Measurements from ENCODE around the gene EGFL8.
"Not testable (repeated sequence)": the region's sequence is repeated elsewhere in the genome, so short reads cannot be mapped to it uniquely, and the experiment has no call there.

The EGFL8 gene

DNA sequence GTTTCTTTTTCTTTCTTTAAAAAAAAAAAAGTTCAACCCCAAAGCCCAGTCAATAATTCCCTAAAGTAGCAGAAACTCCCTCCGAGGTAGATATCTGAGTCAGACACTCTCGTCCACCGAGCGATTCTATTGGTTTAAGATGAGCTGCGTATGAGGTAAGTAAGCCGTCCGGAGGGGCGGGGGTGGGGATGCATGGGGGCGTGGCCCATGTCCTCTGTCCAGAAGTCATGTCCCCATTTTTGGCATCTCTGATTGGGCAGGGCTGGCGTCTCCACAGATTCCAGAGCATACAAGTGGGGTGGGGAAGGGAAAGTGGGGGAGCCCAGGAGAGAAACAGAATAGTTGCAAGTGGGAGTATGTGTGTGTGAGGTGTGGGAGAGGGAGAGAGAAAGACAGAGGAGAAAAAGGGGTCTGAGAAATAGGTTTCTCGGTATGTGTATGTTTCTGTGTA, 21.3 kb downstream of the EGFL8 start:
- peak; percentile 90 for DNase-seq

DNA sequence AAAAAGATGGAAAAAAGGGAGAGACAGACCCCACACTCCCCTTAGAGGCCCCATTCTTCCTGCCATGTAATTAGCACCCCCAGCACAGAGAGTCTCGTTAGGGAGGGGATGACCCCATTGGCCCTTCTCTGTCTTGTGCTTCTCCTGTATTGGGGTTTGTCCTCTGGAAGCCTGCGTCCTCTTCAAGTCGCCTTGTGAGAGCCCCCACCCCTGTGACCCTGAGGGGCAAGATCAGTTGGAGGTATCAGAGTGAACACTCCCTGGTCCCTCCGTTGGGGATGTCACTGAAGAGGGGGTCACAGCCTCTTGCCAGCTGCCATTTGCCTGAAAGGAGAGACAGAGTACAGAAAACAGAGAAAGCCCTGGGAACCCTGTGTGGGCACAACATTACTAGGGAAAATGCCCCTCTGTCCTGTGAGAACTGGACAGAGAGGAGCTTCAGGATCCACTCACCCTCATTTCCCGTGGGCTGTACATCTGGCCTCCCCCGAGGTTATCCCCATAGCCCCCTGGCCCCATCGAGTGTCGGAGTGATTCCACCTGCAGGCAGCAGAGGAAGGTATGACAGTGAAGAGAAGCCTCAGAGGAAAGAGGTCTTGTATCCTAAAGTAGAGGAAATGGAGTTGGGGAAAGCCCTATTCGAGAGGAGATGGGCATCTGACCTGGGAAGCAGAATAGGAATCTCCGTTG, 21.9 kb downstream of the EGFL8 start:
- not testable (repeated sequence) for DNase-seq

DNA sequence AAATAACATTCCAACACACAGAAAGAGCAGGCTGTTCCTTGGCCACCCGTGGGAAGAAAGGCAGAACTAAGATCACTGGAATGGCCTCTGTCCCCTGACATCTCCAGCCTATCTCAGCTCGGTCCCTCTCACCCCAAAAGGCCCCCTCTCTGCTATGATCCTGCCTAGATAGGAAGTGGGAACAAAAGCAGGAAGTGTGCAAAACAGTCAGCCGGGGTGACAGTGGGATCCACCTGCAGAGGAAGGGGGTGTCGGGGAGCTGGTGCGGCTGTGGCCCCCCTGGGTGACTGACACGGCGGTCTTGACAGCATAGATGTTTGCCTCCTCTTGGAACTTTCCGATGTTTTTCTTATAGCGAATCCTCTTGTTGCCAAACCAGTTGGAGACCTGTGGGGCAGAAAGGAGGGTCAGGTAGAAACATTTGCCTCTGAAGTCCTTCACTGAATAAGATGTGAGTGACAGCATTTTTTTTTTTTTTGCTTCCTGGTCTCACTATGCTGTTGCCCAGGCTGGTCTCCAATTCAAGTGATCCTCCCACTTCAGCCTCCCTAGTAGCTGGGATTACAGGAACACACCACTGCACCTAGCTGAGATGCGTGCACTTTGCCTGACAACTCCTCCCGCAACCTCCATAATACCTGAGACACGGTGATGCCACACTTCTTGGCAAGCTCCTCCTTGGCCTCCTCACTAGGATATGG, 22.8 kb downstream of the EGFL8 start:
- DNase-seq = no peak

DNA sequence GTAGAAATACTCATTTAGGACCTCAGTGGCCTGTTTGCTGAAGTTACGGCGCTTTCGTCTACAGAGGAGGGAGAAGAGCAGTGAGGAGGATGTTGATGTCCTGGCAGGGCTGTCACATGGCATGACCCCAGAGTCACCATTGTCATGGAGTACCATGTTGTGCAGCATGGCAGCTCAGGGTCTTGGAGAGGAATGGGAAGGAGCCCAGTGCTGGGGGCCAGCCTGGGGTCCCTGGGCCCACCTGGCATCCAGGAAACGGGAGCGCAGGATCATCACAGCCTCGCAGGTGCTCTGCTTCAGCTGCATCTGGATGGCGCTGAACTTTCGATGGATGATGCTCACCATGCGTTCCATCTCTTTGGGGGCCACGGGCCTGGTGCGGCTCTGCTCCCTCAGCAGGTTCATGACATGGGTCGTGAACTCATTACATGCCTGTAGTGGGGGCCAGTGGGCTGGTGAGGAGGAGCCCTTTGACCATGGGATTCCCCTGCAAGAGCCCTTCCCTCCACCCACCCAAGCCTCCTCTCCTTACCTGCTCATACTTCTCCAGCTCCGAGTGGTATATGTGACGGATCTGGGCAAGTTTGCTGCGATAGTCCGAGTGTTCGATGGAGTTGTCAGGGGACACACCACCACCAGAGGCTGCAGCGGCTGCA, 23.5 kb downstream of the EGFL8 start:
- not testable (repeated sequence) for DNase-seq

DNA sequence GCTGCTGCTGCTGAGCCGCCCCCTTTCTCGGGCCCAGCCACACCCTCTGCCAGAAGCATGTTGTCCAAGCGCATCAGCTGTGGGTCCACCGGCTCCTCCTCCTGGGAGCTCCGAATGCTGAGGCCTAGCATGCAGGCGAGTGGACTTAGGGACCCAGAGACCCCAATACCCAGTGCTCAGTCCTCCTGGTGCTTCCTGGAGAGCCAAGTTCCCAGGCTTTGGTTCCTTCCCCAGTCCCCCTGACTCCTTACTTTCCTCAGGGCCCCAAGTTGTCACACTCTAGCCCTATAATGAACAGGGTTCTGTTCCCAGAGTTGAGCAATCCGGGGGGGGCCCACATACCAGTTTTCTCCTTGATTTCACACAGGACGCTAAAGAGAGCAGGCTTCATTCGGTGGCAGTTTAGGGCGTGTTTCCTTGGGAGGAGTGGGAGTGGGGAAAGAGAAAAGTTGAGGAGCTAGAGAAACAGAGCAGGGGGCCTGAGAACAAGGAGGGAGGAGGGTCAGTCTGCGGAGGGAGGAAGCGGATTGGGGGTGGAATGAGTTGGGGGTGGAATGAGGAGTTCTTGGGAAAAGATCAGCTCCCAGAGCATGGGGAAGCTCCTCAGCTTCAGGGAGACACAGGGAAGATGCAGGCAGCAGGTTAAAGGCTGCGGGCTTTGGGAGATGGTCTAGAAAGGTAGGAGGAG, 24.1 kb downstream of the EGFL8 start:
- DNase-seq = no peak

DNA sequence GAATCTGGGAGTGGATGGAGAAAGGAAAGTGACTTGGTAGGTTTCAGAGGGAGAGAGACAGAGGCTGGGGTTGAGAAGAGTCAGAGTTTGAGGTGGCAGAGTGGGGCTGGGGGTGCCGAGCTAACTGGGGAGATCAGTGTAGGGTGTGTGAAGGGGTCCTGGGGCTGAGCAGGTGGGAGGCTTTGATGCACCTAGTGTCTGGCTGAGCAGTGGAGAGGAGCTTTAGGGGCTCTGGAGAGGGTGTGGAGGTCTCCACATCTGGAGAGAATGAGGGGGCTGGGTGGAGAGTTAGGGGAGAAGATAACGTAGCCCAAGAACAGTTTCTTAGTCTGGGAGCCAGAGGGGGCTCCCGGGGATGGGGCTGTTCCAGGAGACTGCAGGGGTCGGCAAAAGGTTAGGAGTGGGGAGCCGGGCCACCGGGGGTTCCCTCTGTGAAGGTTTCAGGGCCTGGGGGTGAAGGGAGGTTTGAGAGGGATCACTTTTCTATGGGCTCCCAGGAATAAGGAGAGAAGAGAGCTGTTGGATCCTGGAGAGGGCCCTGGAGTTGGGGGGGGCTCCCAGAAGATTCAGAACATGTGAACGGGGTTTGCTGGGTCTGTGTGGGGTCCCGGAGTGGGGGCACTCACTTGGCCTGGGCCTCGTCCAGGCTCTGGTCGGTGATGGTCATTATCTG, 24.8 kb downstream of the EGFL8 start:
- no peak for DNase-seq

DNA sequence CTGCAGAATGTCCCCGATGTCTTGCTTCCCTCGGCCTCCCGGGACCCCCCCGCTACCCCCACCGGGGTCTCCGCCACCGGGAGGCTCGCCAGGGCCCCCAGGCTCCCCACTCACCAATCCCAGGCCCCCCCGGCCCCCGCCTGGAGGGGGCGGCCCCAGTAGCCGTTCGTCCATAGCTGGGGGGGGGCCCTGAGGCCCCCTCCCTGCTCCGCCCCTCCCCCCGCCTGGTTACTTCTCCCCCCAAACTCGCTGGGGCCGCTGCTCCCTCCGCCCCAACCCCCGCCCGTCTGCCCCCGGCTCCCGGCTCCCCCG, 25.3 kb downstream of the EGFL8 start:
- no peak for DNase-seq

DNA sequence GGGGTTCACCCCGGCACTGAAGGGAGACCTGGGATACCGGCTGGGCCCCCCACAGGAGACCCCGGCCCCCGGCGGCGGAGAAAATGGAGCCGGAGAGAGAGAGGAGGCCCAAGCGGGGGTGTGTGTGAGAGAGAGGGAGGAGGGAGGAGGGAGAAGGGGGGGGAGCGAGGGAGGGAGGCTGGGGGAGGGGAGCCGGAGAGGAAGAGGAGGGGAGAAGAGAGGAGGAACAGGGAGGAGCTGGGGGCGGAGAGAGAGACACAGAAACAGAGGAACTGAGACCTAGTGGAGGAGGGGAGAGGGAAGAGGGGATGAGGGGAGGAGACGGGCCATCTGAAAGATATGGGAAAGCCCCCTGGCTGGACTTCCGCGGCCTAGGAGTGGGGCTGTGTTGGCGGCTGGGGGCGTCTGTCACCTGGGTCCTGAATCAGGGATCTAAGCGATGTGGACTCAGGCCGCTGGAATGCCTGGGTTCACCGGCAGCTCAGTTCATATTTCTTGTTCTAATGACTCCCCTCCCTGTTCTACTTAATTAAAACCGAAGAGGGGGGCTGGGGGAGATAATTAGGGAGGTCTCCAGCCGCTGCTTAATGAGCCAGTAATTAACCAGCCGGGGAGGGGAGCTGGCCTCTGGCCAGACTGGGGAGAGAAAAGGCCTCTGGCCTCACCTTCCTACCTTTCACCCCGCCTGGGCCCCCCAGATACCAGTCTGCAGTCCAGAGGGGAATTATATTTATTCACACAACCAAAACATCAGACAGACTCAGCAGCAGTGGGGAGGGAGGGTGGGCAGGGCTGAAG, 25.9 kb downstream of the EGFL8 start, which contains the start of gene PBX2:
TSS of gene PBX2 (minus strand) at position 149 of the 798 bp plus-strand sequence. CDS start 287 bp downstream, outside the sequence.
- DNase-seq = peak; percentile 94

DNA sequence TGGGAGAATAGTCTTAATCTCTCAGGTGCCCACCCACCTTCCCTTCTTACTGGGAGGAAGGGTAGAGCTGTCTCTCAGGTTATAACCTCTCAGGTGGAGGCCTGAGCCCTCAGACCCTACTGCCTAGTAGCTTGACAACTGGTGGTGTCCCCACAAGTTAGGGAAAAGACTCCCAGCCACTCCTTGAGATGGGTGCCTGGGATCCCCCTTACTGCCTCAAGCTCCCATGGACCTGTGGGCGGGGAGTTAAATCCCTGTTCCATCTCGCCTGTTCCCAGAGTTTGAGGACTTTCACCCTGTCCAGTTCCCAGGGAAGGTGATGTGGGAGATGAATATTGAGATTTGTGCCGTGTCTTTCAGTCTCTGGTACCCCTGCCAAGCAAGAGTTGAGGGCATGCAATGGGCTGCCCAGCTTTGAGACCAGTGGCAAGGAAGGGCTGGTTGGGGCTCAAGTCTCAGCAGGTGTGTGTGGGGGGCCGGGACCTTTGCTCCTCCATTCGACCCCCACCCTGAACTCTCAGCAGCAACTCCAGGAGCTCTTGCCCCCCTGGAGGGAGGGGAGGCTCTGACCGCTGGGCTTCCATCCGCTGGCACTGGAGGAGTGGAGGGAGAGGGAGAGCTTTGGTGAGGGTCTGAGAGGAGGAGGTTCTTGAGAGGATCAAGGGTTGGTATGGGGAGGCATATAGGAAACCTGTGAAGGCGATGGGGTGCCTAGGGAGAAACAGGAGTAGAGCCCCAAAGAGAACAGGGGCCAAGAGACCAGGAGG, 26.7 kb downstream of the EGFL8 start:
- DNase-seq = no peak

DNA sequence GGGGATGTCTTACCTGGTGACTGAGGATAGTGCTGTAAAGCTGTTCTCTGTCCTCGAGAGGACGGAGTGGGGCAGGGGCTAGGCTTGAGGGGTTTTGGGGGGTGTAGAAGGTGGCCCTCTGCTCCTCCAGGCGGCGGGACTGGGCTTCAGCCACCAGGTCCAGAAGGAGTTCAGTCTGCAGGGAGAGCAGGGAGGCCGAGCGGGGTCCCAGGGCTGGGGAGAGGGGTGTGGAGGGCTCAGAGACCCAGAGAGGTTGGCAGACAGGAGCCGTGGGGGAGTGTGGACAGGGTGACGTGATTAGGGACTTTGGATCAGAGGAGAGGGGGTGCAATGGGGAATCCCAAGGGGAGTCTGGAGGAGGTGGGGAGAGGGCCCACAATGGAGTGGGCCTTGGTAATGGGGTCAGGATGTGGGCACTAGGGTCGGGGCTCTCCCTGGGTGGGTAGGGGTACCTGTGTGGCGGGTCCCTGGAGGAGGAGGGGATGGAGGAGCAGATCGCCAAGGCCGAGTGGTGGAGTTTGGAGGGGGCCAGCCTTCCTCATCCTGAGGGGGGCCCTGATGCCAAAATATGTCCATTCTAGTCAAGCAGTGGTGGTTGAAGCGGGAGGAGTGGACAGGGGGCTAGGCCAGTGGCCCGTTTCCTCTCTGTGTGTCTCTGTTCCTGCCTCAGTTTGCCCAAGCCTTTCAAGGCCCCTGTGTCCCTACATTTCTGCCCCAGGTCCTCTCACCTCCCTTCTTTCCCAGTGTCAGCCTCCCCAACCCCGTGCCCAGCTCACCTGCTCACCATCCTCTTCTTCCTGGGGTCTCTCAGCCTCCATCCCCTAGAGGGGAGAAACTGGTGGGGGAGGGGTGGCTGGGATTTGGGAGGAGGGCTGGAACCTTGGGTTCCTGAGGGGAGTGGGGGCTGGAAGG, 27.6 kb downstream of the EGFL8 start:
- no peak for DNase-seq

DNA sequence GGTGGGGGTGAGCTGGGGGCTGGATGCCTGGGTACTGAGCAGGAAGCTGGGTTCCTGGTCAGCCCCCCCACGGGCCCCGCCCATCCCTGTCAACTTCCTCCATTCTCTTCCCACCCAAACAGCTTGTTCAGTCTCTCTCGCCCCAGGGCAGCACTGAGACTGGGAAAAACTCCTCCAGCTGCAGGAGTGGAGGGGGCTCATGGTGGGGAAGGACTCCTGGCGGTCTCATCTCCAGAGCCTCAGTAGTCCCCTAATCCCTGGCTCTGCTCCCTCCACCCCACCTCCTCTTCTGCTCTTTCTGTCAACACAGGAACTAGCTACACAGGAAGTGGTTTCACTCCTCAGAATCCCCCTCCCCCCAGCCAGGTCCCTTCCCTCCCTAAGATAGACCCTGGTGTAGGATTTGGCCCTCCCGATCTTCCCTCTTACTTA, 28.2 kb downstream of the EGFL8 start, which contains the start of gene GPSM3:
TSS of gene GPSM3 (minus strand) at position 36 of the 432 bp plus-strand sequence. CDS start 130 bp downstream, outside the sequence.
- peak; percentile 71 for DNase-seq

DNA sequence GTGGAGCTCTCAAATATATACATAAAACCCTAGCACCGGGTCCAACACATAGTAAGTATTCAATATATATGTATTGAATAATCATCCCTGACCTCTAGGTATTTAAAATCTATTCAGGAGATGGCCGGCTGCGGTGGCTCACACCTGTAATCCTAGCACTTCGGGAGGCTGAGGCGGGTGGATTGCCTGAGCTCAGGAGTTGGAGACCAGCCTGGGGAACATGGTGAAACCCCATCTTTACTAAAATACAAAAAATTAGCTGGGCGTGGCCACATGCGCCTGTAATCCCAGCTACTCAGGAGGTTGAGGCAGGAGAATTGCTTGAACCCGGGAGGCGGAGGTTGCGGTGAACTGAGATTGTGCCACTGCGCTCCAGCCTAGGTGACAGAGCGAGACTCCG, 28.7 kb downstream of the EGFL8 start:
- DNase-seq = not testable (repeated sequence)

DNA sequence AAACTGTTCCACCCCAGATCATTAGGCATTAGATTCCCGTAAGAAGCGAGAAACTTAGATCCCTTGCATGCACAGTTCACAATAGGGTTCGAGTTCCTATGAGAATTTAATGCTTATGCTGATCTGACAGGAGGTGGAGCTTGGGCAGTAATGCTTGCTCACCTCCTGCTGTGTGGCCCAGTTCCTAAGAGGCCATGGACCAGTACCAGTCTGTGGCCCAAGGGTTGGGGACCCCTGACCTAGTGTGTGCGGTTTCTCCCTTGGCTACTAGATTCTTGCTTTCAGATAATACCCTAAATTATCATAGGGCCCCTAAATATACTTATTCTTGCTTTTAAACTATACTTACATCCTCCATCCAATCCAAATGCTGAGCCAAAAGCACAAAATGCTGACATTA, 30.0 kb downstream of the EGFL8 start:
- no peak for DNase-seq

DNA sequence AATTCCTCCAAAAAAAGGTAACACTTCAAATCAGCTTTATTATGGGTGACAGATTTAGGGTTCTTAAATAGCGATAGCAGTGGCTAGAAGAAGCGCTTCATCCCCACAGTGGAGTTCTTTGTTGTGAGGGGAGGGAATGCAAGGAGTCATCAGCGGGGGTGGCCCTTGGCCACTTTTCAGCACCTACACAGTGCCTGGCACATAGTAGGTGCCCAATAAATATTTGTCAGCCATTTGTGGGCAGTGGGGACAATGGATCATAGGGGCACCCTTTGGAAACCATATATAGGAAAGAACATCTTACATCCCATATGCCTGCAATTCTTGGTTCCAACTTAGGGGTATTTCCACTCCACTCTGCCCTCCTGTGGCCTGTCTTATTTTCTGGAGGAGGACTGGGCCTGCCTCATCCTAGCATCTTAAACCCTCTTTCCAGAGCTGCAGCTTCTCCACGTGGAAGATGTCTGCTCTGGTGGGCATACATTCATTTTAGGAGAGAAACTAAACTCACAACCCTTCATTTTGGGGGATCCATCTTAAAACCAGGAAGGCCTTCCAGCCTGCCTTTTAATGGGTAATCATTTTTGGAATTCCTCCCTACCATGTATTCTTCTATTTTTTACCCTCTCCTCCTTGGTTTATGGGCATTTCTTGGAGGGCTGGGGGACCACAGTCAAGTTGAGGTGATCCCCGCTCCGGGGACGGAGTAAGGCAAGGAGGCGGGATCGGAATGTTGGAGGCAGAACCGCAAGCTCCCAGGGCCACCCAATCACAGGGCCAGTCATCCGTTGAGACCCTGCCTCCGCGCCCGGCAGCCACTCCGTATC, 30.6 kb downstream of the EGFL8 start:
- DNase-seq = no peak

DNA sequence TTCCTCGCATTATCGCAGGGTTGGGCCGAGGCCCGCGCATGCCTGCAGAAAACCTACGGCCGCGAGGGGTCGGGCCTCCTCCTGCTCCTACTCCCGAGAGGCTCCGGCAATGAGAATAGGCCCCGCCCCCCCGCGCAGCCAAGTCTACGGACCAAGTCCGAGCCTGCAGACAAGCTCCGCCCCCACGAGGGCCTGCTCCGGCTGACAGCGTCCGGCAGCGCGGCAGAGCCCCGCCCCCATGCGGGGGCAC, 31.2 kb downstream of the EGFL8 start:
- DNase-seq = peak; percentile 100

DNA sequence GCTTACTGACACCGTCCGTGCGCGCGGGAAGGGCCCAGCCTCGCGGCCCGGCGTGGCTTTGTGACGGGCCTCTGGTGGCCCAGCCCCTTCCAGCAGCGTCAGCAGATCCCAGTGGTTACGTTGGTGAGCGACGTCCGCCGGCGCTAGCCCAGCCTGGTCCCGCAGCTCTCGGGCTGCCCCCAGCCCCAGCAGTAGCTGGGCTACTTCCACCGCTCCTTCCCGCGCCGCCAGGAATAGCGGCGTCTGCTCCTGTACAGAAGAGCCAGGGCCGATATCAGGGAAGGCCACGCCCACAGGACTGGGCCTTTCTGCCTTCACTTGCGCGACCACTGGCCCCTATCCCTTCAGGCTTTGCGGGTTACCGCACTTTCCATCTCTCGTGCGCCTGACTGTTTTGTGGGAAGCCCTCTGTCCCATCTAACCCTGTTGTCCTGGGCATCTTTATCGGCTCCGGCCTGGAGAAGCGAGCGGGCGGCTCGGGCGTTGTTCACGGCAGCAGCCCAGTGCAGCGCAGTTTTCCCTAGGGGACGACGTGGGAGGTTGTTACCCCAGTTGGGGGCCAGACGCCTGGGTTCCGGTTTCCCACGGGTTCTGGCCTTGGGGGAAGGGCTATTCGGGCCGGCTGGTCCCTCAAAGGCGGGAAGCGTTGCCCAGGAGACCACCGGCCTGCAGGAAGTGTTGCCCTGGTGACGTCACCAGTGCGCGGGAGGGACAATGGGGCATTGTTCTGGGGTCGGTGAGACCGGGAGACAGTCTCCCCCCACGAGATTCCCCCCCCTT, 31.7 kb downstream of the EGFL8 start:
- peak; percentile 94 for DNase-seq

DNA sequence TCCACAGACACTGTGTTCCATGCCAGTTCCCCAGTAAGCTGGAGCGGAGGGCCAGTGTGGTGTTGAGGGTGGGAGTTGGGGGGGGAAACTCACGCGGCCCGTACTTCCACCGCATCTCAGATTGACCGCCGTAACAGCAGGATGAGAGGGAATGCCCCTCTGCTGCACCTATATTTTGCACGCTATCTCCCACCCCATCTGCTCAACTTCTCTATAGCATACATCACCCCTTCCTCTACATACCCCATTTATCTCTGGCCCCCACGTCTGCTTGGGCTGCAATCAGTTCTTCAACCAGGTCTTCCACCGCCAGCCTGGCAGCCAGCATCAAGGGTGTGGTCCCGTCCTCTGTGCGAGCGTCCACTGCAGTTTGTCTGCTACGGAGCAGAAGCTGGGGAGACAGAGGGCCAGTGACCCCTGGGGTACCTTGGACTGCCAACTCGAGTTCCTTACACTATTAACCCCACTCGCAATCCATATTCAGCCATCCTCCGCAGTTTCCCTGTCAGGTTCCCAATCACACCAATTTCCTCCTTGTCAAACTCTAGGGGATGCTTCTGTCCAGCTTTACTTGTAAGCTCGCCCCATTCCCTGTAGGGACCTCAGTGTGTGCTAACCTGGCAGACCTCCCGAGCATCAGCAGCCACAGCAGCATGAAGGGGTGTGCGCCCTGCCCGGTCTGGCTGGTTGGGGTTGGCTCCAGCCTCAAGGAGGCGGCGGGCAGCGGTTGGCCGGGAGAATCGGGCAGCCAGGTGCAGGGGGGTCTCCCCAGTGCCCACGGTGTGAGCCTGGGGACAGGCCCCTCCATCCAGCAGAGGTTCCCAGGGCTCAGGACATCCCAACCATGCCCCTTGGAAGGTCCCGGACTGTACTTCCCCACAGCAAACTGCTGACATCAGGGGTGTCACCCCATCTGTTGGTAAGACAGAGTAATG, 32.6 kb downstream of the EGFL8 start:
- DNase-seq = no peak
